ENCODE data around the gene TIAM2. TPM values are rescaled to one million over a fixed set of nuclear protein-coding genes. Genes with fewer than 3 reads are reported as not detected.

Gene TIAM2
- total and polyA plus RNA-seq, 2 experiments from 2014 or later: 5.5 to 16.9 TPM

GRCh38 chr6:155004576-155005372, 9.7 kb downstream of the TIAM2 start:
- peaks cover 20% of the 10 kb centered on the region for H3K79me2 ChIP-seq
- H3K27me3 ChIP-seq: no peaks in the 10 kb centered on the region
- no peak overlapping the region for H3K27ac ChIP-seq
- no peaks in the 10 kb centered on the region for H3K36me3 ChIP-seq (replicated peaks; ENCODE audit: insufficient read depth, low read depth)
- no peak overlapping the region for H3K4me3 ChIP-seq
- H3K4me1 ChIP-seq (ENCODE audit: insufficient read depth): peaks cover 3% of the 10 kb centered on the region
- TF ChIP-seq EZH2 (IDR thresholded peaks at IDR 0.05; ENCODE audit: borderline replicate concordance) (no peak), CTCF (IDR thresholded peaks at IDR 0.05; ENCODE audit: poor library complexity) (no peak), EZH2phosphoT487 (IDR thresholded peaks at IDR 0.05; ENCODE audit: low read depth, severe bottlenecking, unreplicated experiment) (no peak)
- 92% methylated on average over 10 of the region's 10 CpGs for WGBS (ENCODE audit: low lambda C conversion rate, missing lambda C conversion rate)
- no peak for DNase-seq (ENCODE audit: low spot score)
- H3K9me2 ChIP-seq (replicated peaks; ENCODE audit: insufficient read depth): no peaks in the 10 kb centered on the region
- no peak overlapping the region for H2AFZ ChIP-seq
- no peaks in the 10 kb centered on the region for H4K20me1 ChIP-seq (ENCODE audit: insufficient read depth, poor library complexity, severe bottlenecking)
- H3K9me3 ChIP-seq (ENCODE audit: low read depth): no peaks in the 10 kb centered on the region
- no peak overlapping the region for H3K4me2 ChIP-seq

- no peak for DNase-seq (ENCODE audit: low spot score)
- no peaks in the 10 kb centered on the region for H3K9me3 ChIP-seq (ENCODE audit: low read depth)
Measured at GRCh38 chr6:155008625-155009024, 13.5 kb downstream of the TIAM2 start.

GRCh38 chr6:155010940-155011339, 15.8 kb downstream of the TIAM2 start:
- H3K4me2 ChIP-seq: no peak overlapping the region
- no peaks in the 10 kb centered on the region for H4K20me1 ChIP-seq (ENCODE audit: insufficient read depth, poor library complexity, severe bottlenecking)
- H3K4me1 ChIP-seq (ENCODE audit: insufficient read depth): peaks cover 33% of the 10 kb centered on the region
- H3K9me2 ChIP-seq (replicated peaks; ENCODE audit: insufficient read depth): no peaks in the 10 kb centered on the region
- WGBS (ENCODE audit: low lambda C conversion rate, missing lambda C conversion rate): 97% methylated on average over 6 of the region's 6 CpGs
- H3K27me3 ChIP-seq: no peaks in the 10 kb centered on the region
- H3K27ac ChIP-seq: no peak overlapping the region
- DNase-seq (ENCODE audit: low spot score): no peak
- no peaks in the 10 kb centered on the region for H3K36me3 ChIP-seq (replicated peaks; ENCODE audit: insufficient read depth, low read depth)
- no peaks in the 10 kb centered on the region for H3K9me3 ChIP-seq (ENCODE audit: low read depth)
- no peak overlapping the region for H3K4me3 ChIP-seq
- no peak overlapping the region for H2AFZ ChIP-seq
- TF ChIP-seq EZH2phosphoT487 (IDR thresholded peaks at IDR 0.05; ENCODE audit: low read depth, severe bottlenecking, unreplicated experiment) (no peak), CTCF (IDR thresholded peaks at IDR 0.05; ENCODE audit: poor library complexity) (no peak), EZH2 (IDR thresholded peaks at IDR 0.05; ENCODE audit: borderline replicate concordance) (no peak)
- peaks cover 5% of the 10 kb centered on the region for H3K79me2 ChIP-seq

More at GRCh38 chr6:155008625-155009024, 13.5 kb downstream of the TIAM2 start:
- TF ChIP-seq EZH2phosphoT487 (IDR thresholded peaks at IDR 0.05; ENCODE audit: low read depth, severe bottlenecking, unreplicated experiment) (no peak), EZH2 (IDR thresholded peaks at IDR 0.05; ENCODE audit: borderline replicate concordance) (no peak), CTCF (IDR thresholded peaks at IDR 0.05; ENCODE audit: poor library complexity) (no peak)
- Histone ChIP-seq H3K27ac (no peak overlapping the region), H3K4me1 (ENCODE audit: insufficient read depth) (peaks cover 18% of the 10 kb centered on the region), H3K36me3 (replicated peaks; ENCODE audit: insufficient read depth, low read depth) (no peaks in the 10 kb centered on the region), H3K9me2 (replicated peaks; ENCODE audit: insufficient read depth) (no peaks in the 10 kb centered on the region), H3K4me3 (no peak overlapping the region), H3K27me3 (no peaks in the 10 kb centered on the region), H4K20me1 (ENCODE audit: insufficient read depth, poor library complexity, severe bottlenecking) (no peaks in the 10 kb centered on the region), H3K4me2 (no peak overlapping the region), H3K79me2 (peaks cover 7% of the 10 kb centered on the region), H2AFZ (no peak overlapping the region)
- WGBS (ENCODE audit: low lambda C conversion rate, missing lambda C conversion rate): 86% methylated on average over 3 of the region's 3 CpGs

Data from hepatocyte (in vitro differentiated cells).